Smooth muscle cell (in vitro differentiated cells): ENCODE measurements around the gene IP6K2. TPM values are rescaled to one million over a fixed set of nuclear protein-coding genes. Genes with fewer than 3 reads are reported as not detected.

Experiments used
- DNase-seq: peaks from one replicate; lab custom pipeline; 2025; ENCODE audit not compliant: unreplicated experiment; lab: John Stamatoyannopoulos, UW
- H2AFZ ChIP-seq: fragments of 200-600 bp; sonication (generic); 2 replicates; pipeline ENCODE4 v1.6.0; 2016; ENCODE audit warnings: antibody characterized with exemption, low read depth, mild to moderate bottlenecking
- H3F3A ChIP-seq: fragments of 200-600 bp; sonication (generic); 2 replicates; pipeline ENCODE4 v1.6.0; 2017; ENCODE audit warnings: antibody characterized with exemption, low read depth
- H3K27ac ChIP-seq: fragments of 200-600 bp; sonication (generic); 2 replicates; pipeline ENCODE4 v1.5.1; 2016; ENCODE audit warnings: low read depth, mild to moderate bottlenecking
- H3K27me3 ChIP-seq: fragments of 200-600 bp; sonication (generic); 2 replicates; pipeline ENCODE4 v1.6.1; 2016; ENCODE audit warnings: low read depth, mild to moderate bottlenecking
- H3K36me3 ChIP-seq: fragments of 200-600 bp; sonication (generic); 2 replicates; pipeline ENCODE4 v1.5.1; 2016; ENCODE audit warnings: low read depth
- H3K4me1 ChIP-seq: fragments of 200-600 bp; sonication (generic); 2 replicates; pipeline ENCODE4 v1.5.1; 2016; ENCODE audit warnings: low read depth
- H3K4me2 ChIP-seq: fragments of 200-600 bp; sonication (generic); 2 replicates; pipeline ENCODE4 v1.6.0; 2016; ENCODE audit warnings: mild to moderate bottlenecking
- H3K4me3 ChIP-seq: fragments of 200-600 bp; sonication (generic); 2 replicates; pipeline ENCODE4 v1.5.1; 2016; ENCODE audit warnings: mild to moderate bottlenecking
- H3K79me2 ChIP-seq: fragments of 200-600 bp; sonication (generic); 2 replicates; pipeline ENCODE4 v1.6.0; 2016; ENCODE audit warnings: low read depth, mild to moderate bottlenecking
- H3K9ac ChIP-seq: fragments of 200-600 bp; sonication (generic); 2 replicates; pipeline ENCODE4 v1.6.0; 2016; ENCODE audit warnings: low read depth
- H3K9me3 ChIP-seq: fragments of 200-600 bp; sonication (generic); replicated peaks from 2 replicates; pipeline ENCODE4 v1.5.1; 2016; ENCODE audit warnings: low read depth
- H4K20me1 ChIP-seq: fragments of 200-600 bp; sonication (generic); 2 replicates; pipeline ENCODE4 v1.6.0; 2016; ENCODE audit warnings: low read depth
- WGBS: methylation state at CpG from one replicate; pipeline ENCODE4 v1.1.7; 2016; ENCODE audit warnings: low lambda C conversion rate; 5-methylcytosine and 5-hydroxymethylcytosine counted together
- polyA plus RNA-seq: library from polyadenylated mRNA; unstranded; fragments of >200 nt; fragmentation: Nextera tagmentation; extraction: Ambion mirVana; gene quantifications from 2 replicates; pipeline ENCODE4 v1.2.1, GENCODE V29; 2016
- total RNA-seq: library from RNA; depleted of rRNA; stranded (reverse); fragments of >200 nt; gene quantifications from 2 replicates; pipeline ENCODE4 v1.2.3, GENCODE V29; 2014
- TF ChIP-seq, protein P1 (sequence below): fragments of 200-600 bp; sonication (generic); IDR thresholded peaks from 2 replicates; pipeline ENCODE4 v1.5.1; 2017; ENCODE audit warnings: borderline replicate concordance, mild to moderate bottlenecking, antibody characterized with exemption; ENCODE audit not compliant: insufficient read depth, poor library complexity, severe bottlenecking

The IP6K2 gene
- total and polyA plus RNA-seq, 2 experiments from 2014 or later = 106 to 124 TPM

DNA sequence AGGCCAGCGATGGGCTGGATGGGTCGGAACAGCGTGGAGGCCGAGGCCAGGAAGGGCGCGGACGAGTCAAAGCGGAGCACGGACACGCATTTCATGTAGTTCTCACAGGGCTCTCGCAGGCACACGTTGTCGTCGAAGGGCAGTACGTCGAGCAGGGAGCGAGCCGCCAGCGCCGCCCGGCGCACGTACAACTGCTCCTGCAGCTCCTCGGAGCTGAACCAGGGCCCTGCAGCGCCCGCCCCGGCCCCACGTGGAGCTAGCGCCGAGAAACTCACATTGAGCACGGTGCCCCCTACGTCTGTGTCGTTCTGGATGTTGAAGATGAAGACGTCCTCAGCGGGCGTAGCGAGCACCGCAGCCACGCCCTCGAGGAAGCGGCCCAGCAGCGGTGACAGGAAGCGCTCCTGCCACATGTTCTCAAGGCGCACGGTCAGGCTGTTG, 60.2 kb downstream of the IP6K2 start:
- H4K20me1 ChIP-seq = peaks cover 2% of the 10 kb centered on the region
- H3K27me3 ChIP-seq = no peaks in the 10 kb centered on the region
- DNase-seq = no peak
- H3K4me2 ChIP-seq = peak overlapping the region; percentile 90
- H3K4me3 ChIP-seq = no peak overlapping the region
- H3K9me3 ChIP-seq = no peaks in the 10 kb centered on the region
- H3K79me2 ChIP-seq = no peaks in the 10 kb centered on the region
- no peak overlapping the region for H3K27ac ChIP-seq
- peaks cover 4% of the 10 kb centered on the region for H3K4me1 ChIP-seq
- no peaks in the 10 kb centered on the region for H3F3A ChIP-seq
- no peak overlapping the region for H2AFZ ChIP-seq
- TF ChIP-seq, protein P1, sequence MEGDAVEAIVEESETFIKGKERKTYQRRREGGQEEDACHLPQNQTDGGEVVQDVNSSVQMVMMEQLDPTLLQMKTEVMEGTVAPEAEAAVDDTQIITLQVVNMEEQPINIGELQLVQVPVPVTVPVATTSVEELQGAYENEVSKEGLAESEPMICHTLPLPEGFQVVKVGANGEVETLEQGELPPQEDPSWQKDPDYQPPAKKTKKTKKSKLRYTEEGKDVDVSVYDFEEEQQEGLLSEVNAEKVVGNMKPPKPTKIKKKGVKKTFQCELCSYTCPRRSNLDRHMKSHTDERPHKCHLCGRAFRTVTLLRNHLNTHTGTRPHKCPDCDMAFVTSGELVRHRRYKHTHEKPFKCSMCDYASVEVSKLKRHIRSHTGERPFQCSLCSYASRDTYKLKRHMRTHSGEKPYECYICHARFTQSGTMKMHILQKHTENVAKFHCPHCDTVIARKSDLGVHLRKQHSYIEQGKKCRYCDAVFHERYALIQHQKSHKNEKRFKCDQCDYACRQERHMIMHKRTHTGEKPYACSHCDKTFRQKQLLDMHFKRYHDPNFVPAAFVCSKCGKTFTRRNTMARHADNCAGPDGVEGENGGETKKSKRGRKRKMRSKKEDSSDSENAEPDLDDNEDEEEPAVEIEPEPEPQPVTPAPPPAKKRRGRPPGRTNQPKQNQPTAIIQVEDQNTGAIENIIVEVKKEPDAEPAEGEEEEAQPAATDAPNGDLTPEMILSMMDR = no peak
- 76% methylated on average over 45 of the region's 45 CpGs for WGBS
- no peak overlapping the region for H3K9ac ChIP-seq
- no peaks in the 10 kb centered on the region for H3K36me3 ChIP-seq

DNA sequence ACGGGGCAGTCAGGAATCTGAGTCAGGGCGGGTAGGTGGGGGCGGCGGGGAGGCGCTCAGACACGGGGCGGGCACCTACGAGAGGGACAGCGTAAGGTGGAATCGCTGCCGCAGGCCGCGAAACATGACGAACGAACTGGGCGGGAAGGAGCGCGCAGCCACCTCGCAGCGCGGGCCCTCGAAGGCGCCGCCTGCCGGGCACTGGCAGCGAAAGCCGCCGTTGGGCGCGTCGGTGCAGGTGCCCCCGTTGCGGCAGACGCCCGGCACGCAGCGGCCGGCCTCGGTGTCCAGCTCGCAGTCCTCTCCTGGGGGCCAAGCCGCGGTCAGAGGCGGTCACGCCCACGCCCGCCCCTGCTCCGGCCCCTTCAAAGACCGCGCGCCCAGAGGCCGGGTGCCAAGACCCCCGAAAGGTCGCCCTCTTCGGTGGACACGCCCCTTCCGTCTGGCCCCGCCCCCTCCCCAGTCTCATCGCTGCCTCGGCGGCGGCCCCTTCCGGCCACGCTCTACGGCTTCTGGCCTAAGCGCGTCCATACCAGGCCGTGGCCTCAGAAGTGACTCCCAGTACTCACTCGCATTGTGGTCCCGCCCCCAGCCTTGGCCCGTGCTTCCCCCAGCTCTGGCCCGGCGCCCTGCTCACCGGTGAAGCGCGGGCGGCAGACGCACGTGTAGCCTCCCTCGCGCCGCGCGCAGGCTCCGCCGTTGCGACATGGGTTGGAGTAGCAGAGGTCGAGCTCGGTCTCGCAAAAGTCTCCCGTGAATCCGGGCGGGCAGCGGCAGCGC, 60.8 kb downstream of the IP6K2 start:
- 16% methylated on average over 72 of the region's 94 CpGs for WGBS
- Histone ChIP-seq H4K20me1 (no peaks in the 10 kb centered on the region), H3K36me3 (no peaks in the 10 kb centered on the region), H3F3A (no peaks in the 10 kb centered on the region), H3K9me3 (no peaks in the 10 kb centered on the region), H3K27me3 (no peaks in the 10 kb centered on the region), H3K79me2 (no peaks in the 10 kb centered on the region), H3K9ac (no peak overlapping the region), H3K4me2 (peak overlapping the region; percentile 90), H3K27ac (no peak overlapping the region), H2AFZ (no peak overlapping the region), H3K4me1 (peaks cover 1% of the 10 kb centered on the region), H3K4me3 (peak overlapping the region; percentile 47)
- DNase-seq = peak; percentile 42
- TF ChIP-seq, protein P1 = peak; percentile 68

DNA sequence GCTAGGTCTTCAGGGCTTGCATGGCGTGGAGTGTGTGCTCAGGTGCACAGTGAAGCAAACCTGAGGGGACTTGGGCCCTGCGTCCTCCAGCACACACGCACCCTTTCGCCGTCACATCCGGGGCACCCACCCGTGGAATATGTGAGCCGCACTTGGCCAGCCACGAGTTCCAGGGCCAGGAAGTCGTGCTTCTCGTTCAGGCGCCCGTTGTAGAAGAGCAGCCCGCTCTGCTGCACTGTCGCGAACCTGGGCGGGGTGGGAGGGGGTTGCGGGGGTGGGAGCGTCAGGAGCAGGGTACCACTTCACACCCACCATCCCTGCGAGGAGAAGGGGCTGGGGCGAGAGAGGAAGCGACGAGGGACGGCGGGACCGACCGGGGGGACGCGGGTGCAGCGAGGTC, 61.4 kb downstream of the IP6K2 start:
- no peak for DNase-seq
- Histone ChIP-seq H4K20me1 (no peaks in the 10 kb centered on the region), H3F3A (no peaks in the 10 kb centered on the region), H3K9ac (no peak overlapping the region), H3K36me3 (no peaks in the 10 kb centered on the region), H2AFZ (no peak overlapping the region), H3K9me3 (no peaks in the 10 kb centered on the region), H3K4me2 (peak overlapping the region; percentile 90), H3K4me1 (no peaks in the 10 kb centered on the region), H3K27ac (no peak overlapping the region), H3K79me2 (no peaks in the 10 kb centered on the region), H3K27me3 (no peaks in the 10 kb centered on the region), H3K4me3 (peak overlapping the region; percentile 47)
- TF ChIP-seq, protein P1 = no peak
- 59% methylated on average over 8 of the region's 30 CpGs for WGBS

DNA sequence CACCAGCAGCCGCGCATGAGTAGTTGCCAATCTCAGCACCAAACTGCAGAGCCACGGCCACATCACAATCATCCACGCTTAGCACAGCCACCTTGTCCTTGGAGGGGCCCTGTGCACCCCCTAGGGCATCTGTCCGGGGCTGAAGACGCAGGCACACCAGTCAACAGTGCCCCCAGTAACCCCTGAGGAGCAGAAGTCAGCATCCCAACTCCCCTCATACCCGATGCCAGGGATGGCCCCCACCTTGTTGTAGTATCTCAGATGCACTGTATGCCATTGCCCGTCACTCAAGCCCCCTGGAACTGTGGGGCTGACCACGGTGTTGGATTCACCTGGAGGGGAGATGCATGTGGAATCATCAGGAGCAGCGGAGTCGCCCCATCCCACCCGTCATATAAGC, 62.0 kb downstream of the IP6K2 start:
- Histone ChIP-seq H3K9ac (no peak overlapping the region), H3K79me2 (no peaks in the 10 kb centered on the region), H3K4me2 (no peak overlapping the region), H3K4me1 (no peaks in the 10 kb centered on the region), H3F3A (no peaks in the 10 kb centered on the region), H3K4me3 (no peak overlapping the region), H2AFZ (no peak overlapping the region), H3K9me3 (no peaks in the 10 kb centered on the region), H3K36me3 (no peaks in the 10 kb centered on the region), H3K27me3 (no peaks in the 10 kb centered on the region), H3K27ac (no peak overlapping the region), H4K20me1 (no peaks in the 10 kb centered on the region)
- 98% methylated on average over 10 of the region's 12 CpGs for WGBS
- no peak for DNase-seq
- TF ChIP-seq, protein P1 = no peak
